Choroid plexus epithelial cell (primary cell): ENCODE results near the gene PLCD1.

Experiments
- DNase-seq: peaks from one replicate; pipeline ENCODE4 v3.0.0-alpha.2; 2010; ENCODE audit warnings: low read depth
- H3K4me3 ChIP-seq: 2 replicates; pipeline ENCODE4 v1.5.1; 2011; ENCODE audit warnings: low read depth, mild to moderate bottlenecking, control low read depth, low read length, moderate library complexity
- CTCF ChIP-seq: conservative IDR thresholded peaks from 2 replicates; pipeline ENCODE4 v1.5.1; 2011; ENCODE audit warnings: low read depth, mild to moderate bottlenecking, control low read depth, inconsistent platforms, low read length, moderate library complexity

Gene PLCD1

GRCh38 chr3:38005076-38006020, 24.1 kb downstream of the PLCD1 start:
- TF ChIP-seq CTCF, result no peak

GRCh38 chr3:38004415-38005075, 24.9 kb downstream of the PLCD1 start:
- peak; percentile 85 for TF ChIP-seq CTCF
- no peak overlapping the region for H3K4me3 ChIP-seq
- DNase-seq, result peak; percentile 75

More at GRCh38 chr3:38005076-38006020, 24.1 kb downstream of the PLCD1 start:
- H3K4me3 ChIP-seq, result no peak overlapping the region
- DNase-seq, result no peak

- no peak for DNase-seq
- no peak for TF ChIP-seq CTCF
- no peak overlapping the region for H3K4me3 ChIP-seq
Observed at GRCh38 chr3:38003817-38004414, 25.5 kb downstream of the PLCD1 start.

- TF ChIP-seq CTCF, result peak; percentile 95
- no peak overlapping the region for H3K4me3 ChIP-seq
- peak; percentile 68 for DNase-seq
Observed at GRCh38 chr3:38003371-38003816, 26.0 kb downstream of the PLCD1 start.

- DNase-seq, result no peak
- TF ChIP-seq CTCF, result no peak
- H3K4me3 ChIP-seq, result no peak overlapping the region
Observed at GRCh38 chr3:38002940-38003339, 26.5 kb downstream of the PLCD1 start.

- no peak overlapping the region for H3K4me3 ChIP-seq
- TF ChIP-seq CTCF, result no peak
- DNase-seq, result no peak
Observed at GRCh38 chr3:38002291-38002876, 27.1 kb downstream of the PLCD1 start.
